Upper lobe of right lung (tissue), 1 donor: ENCODE measurements around the gene RNF121. TPM values are rescaled to one million over a fixed set of nuclear protein-coding genes. Genes with fewer than 3 reads are reported as not detected.

Experiments
- ATAC-seq: fragments of 200-7000 bp; cut with Tn5 transposase; one replicate; pipeline ENCODE4 v1.9.1; 2020; ENCODE audit warnings: mild to moderate bottlenecking, moderate library complexity
- DNase-seq: peaks from one replicate; pipeline ENCODE4 v3.0.0-alpha.2; 2020
- H3K27ac ChIP-seq: fragments of 200-600 bp; one replicate; pipeline ENCODE4 v1.8.0; 2022
- H3K27me3 ChIP-seq: fragments of 200-600 bp; one replicate; pipeline ENCODE4 v1.8.0; 2022; ENCODE audit warnings: mild to moderate bottlenecking
- H3K36me3 ChIP-seq: fragments of 200-600 bp; one replicate; pipeline ENCODE4 v1.8.0; 2022
- H3K4me1 ChIP-seq: fragments of 200-600 bp; one replicate; pipeline ENCODE4 v1.8.0; 2022
- H3K4me3 ChIP-seq: fragments of 200-600 bp; one replicate; pipeline ENCODE4 v1.8.0; 2022; ENCODE audit warnings: mild to moderate bottlenecking
- H3K9me3 ChIP-seq: fragments of 200-600 bp; one replicate; pipeline ENCODE4 v1.8.0; 2022
- intact Hi-C: fragments of 100-400 bp; cut with DNase I; formaldehyde crosslinking; loops from one replicate; pipeline ENCODE4 v1.11.0; 2022
- total RNA-seq: library from RNA; stranded (reverse); fragmentation: NEBNext Ultra II Directional; extraction: Animal tissue kit (Norgen Biotek cat#: 25700); gene quantifications from one replicate; pipeline ENCODE4 v1.2.1, GENCODE V29; 2021
- TF ChIP-seq, protein P1 (sequence below): fragments of 200-600 bp; IDR thresholded peaks from one replicate; pipeline ENCODE4 v1.8.0; 2022; ENCODE audit warnings: antibody characterized with exemption
- donor health status: DM: no; HTN: yes; CAD: no; lungs with severe emphysema.

Gene RNF121
- total RNA-seq, 1 donor from 2014 or later, result 26.8 TPM

DNA sequence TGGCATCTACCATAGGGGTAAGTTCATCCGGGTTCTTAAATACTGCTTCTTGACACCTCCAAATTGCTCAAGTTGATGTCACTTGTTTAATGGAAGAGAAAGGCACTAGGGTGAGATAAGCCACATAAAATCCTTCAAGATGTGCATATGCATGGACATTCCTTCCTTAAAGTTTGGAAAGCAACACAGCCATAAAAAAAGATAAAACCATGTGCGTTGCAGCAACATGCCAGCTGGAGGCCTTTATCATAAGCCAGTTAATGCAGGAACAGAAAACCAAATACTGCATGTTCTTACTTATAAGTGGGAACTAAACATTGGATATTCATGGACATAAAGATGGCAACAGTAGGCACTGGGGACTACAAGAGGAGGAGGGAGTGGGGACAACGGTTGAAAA is 61.9 kb downstream of the RNF121 start:
- Histone ChIP-seq H3K4me3 (no peak overlapping the region), H3K4me1 (peaks cover 5% of the 10 kb centered on the region), H3K27ac (no peak overlapping the region), H3K9me3 (no peaks in the 10 kb centered on the region), H3K36me3 (peaks cover 15% of the 10 kb centered on the region), H3K27me3 (no peaks in the 10 kb centered on the region)
- intact Hi-C loops, result no loop called here
- DNase-seq, result no peak
- ATAC-seq, result no peak
- TF ChIP-seq, protein P1, sequence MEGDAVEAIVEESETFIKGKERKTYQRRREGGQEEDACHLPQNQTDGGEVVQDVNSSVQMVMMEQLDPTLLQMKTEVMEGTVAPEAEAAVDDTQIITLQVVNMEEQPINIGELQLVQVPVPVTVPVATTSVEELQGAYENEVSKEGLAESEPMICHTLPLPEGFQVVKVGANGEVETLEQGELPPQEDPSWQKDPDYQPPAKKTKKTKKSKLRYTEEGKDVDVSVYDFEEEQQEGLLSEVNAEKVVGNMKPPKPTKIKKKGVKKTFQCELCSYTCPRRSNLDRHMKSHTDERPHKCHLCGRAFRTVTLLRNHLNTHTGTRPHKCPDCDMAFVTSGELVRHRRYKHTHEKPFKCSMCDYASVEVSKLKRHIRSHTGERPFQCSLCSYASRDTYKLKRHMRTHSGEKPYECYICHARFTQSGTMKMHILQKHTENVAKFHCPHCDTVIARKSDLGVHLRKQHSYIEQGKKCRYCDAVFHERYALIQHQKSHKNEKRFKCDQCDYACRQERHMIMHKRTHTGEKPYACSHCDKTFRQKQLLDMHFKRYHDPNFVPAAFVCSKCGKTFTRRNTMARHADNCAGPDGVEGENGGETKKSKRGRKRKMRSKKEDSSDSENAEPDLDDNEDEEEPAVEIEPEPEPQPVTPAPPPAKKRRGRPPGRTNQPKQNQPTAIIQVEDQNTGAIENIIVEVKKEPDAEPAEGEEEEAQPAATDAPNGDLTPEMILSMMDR, result no peak

DNA sequence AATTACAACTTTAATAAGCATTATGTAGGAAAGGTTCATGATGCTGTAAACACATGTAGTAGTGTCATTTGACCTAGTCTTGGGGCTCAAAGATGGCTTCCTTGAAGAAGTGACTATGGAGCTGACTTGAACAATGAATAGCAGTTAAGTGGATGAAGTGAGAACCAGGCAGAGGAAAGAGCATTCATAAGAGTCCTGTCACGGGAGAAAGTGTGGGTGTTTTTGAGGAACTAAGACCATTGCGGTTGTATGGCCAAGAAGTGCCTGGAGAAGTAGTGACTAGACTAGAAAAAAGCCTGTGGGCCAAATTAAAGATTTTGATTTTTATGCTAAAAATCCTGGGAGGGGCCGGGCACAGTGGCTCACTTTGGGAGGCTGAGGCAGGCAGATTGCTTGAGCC is 62.6 kb downstream of the RNF121 start:
- no peaks in the 10 kb centered on the region for H3K9me3 ChIP-seq
- intact Hi-C loops, result no loop called here
- no peaks in the 10 kb centered on the region for H3K27me3 ChIP-seq
- no peak overlapping the region for H3K4me3 ChIP-seq
- ATAC-seq, result peak; percentile 91
- TF ChIP-seq, protein P1, result no peak
- H3K4me1 ChIP-seq, result peaks cover 5% of the 10 kb centered on the region
- H3K36me3 ChIP-seq, result peaks cover 15% of the 10 kb centered on the region
- H3K27ac ChIP-seq, result peak overlapping the region; percentile 11
- no peak for DNase-seq

DNA sequence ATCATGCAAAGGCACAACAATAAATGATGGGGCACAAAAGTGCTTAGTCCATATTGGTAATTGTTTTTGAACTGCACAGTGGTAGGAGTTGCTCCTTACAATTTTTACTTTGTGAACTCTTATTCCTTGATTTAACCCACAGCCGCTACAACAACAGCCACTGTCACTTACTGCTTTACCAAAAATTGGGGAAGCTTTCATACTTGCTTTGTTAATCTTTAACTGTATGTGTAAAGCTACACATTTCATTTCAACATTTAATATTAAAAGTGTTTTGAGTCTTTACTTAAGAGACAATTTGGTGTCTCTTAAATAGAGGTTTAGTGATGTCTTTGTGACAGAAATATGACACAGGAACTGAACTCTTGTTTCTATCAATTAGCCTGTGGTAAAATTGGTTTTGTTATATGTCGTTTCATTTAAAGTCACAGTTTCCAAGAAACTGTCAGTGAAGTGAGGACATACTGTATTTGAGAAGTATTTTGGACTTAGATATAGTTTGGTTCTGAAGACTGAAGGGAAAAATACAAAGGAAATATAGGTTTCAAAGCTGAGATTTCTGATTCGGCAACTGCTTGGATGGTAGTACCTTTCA is 63.4 kb downstream of the RNF121 start:
- TF ChIP-seq, protein P1, result no peak
- intact Hi-C loops, result no loop called here
- no peak overlapping the region for H3K4me3 ChIP-seq
- ATAC-seq (no peak), DNase-seq (no peak)
- peaks cover 5% of the 10 kb centered on the region for H3K4me1 ChIP-seq
- H3K9me3 ChIP-seq, result no peaks in the 10 kb centered on the region
- H3K27ac ChIP-seq, result no peak overlapping the region
- H3K36me3 ChIP-seq, result peaks cover 15% of the 10 kb centered on the region
- H3K27me3 ChIP-seq, result no peaks in the 10 kb centered on the region

DNA sequence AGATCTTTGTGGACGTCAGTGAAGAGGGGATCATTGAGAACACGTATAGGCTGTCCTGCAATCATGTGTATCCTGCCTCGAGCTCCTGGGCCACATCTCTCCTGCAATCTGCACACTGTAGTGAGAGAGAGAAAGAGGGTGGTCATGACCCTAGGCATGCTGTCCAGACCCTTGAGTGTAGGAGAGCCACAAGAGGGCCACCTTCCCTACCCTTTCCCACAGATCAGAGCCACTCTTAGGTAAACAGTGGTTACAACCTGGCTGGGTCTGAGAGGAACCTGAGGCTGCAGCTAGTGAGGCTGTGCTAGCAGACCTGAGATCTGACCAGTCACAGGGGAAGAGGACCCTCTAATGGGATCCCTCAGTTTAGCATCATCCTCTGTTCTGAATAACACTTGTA is 65.9 kb downstream of the RNF121 start:
- DNase-seq, result no peak
- H3K9me3 ChIP-seq, result no peaks in the 10 kb centered on the region
- TF ChIP-seq, protein P1, result no peak
- H3K27me3 ChIP-seq, result no peaks in the 10 kb centered on the region
- H3K4me1 ChIP-seq, result peaks cover 18% of the 10 kb centered on the region
- no peak overlapping the region for H3K4me3 ChIP-seq
- ATAC-seq, result no peak
- intact Hi-C loops, result no loop called here
- H3K27ac ChIP-seq, result no peak overlapping the region
- H3K36me3 ChIP-seq, result peaks cover 10% of the 10 kb centered on the region

DNA sequence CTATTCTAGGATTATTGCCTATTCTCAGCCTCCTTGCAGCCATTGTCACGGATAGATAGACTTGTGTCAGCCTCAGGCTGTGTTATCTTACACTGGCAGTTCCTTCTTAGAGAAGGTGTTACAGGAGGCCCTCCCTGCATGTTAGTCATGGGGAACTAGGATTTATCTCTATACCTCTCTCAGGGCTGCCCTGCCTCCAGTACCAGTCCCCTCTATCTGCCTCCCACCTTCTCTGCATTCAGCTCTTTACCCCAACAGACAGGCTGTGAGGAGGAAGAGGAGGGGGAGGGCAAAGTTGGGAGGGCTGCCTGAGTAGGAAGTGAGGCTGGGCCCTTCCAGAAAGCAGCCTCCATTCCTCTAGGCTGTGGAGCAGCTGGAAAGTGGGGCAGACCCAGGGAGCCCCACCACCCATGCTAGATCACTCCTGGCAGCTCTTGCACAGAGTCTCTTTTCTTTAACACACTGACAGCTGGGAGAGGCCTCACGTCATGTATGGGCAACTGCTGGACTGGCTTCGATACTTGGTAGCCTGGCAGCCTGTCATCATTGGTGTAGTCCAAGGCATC is 67.0 kb downstream of the RNF121 start:
- no peak for DNase-seq
- Histone ChIP-seq H3K4me1 (peaks cover 27% of the 10 kb centered on the region), H3K4me3 (no peak overlapping the region), H3K27ac (no peak overlapping the region), H3K9me3 (no peaks in the 10 kb centered on the region), H3K27me3 (no peaks in the 10 kb centered on the region), H3K36me3 (peaks cover 5% of the 10 kb centered on the region)
- intact Hi-C loops, result no loop called here
- TF ChIP-seq, protein P1, result no peak
- no peak for ATAC-seq
